Stimulated activated CD8-positive, alpha-beta memory T cell treated with anti-CD3 and anti-CD28 coated beads, Interleukin-4, amount 100 ng/mL, for 48 hours (primary cell): ENCODE measurements around the gene MLLT11.
A peak's percentile ranks its signal among the peaks of the same experiment; 100 is the strongest.
"Not testable (repeated sequence)": the region's sequence is repeated elsewhere in the genome, so short reads cannot be mapped to it uniquely, and the experiment has no call there.

Source experiments
- DNase-seq: peaks from one replicate; pipeline ENCODE4 v3.0.0-alpha.2; 2020

Gene MLLT11

DNA sequence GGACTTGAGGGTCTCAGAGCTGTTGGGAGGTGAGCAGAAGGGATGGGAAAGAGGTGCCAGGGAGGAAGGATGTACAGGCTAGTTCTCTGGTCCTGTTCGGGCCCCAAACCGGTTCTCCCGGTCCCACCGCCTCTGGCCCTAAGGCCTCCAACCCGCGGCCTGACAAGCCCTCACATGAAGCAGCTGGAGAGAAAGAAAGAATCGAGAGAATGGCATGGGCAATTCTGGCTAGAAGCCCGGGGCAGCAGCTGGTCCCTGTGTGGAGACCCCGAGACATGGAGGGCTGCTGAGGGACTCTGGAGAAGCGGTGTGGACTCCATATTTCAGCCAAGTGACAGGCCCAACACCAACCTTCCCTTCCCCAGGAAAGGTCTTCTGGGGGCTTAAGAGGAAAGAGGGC, 1.5 kb upstream of the MLLT11 start:
- DNase-seq = peak; percentile 44

- DNase-seq = peak; percentile 87
These were observed 839 bp upstream of the MLLT11 start, which contains the start of gene CDC42SE1 for GRCh38 chr1:151059109-151060006. CDC42SE1 (minus strand) TSS chr1:151059622; CDS start chr1:151055730, 3,892 bp downstream.

GRCh38 chr1:151060657-151061421, 642 bp downstream of the MLLT11 start:
- no peak for DNase-seq

DNA sequence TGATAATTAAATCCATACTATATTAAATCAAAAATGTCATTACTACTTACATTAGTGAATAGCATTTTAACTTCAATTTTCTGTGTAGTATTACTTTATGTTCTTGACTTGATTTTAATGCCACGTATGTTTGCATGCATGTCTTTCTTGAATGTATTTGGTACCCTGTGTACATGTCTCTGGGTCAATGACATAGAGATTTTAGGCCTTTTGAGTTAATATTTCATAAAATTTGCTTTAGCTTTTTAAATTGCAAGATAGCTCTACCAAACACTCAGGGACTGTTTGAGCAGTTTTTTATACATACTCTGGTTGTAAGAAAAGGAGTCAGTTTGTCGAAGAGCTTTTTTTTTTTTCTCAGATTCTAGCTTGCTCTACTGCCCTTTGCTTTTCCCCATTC, 1.5 kb downstream of the MLLT11 start:
- DNase-seq = no peak

DNA sequence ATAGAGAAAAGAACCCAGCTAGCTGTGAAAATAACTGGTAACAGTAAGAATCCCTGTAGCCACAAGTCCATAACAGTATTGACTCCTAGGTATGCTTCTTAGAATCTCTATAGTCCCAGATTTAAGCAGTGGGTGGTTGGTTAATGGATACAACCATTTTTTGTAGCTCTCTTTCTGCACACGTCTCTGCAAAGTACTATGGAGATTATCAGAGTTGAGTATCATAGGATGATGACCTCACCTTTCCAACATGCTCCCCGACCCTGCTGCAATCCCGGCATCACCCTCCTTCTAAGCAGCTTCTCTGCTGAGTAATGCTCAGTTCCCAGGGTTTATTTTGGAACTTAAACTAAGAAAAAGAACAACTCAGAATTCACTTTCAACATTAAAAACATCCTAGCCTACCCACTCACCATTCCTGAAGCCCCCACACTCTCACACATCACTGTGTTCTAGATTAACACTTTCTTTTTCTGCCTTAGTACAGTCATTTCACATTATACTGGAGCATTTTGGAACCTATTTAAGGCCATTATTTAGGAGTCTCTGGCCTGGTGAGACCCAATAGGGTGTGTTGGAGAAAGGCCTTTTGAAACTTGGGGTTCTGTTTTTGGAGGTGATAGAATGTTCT, 2.7 kb downstream of the MLLT11 start:
- no peak for DNase-seq

DNA sequence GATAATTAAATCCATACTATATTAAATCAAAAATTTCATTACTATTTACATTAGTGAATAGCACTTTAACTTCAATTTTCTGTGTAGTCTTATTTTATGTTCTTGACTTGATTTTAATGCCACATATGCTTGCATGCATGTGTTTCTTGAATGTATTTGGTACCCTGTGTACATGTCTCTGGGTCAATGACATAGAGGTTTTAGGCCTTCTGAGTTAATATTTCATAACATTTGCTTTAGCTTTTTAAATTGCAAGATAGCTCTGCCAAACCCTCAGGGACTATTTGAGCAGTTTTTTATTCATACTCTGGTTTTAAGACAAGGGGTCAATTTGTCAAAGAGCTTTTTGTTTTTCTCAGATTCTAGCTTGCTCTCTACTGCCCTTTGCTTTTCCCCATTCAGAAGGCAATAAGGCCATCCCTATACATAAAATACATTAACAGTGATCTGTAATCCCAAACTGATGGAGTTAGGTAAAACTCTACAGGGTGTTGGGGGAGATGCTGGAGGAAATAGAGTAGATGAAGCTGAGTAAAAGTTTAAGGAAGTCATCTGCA, 5.0 kb downstream of the MLLT11 start:
- DNase-seq = no peak

- DNase-seq = no peak
These were observed 7.0 kb downstream of the MLLT11 start for GRCh38 chr1:151067185-151067584.

- no peak for DNase-seq
These were observed 8.9 kb downstream of the MLLT11 start for GRCh38 chr1:151069103-151069486.

- DNase-seq = peak; percentile 96
These were observed 10.5 kb downstream of the MLLT11 start, which contains the start of gene GABPB2 for GRCh38 chr1:151070474-151071276. GABPB2 (plus strand) TSS chr1:151070761; CDS start chr1:151088190, 17,429 bp downstream.

DNA sequence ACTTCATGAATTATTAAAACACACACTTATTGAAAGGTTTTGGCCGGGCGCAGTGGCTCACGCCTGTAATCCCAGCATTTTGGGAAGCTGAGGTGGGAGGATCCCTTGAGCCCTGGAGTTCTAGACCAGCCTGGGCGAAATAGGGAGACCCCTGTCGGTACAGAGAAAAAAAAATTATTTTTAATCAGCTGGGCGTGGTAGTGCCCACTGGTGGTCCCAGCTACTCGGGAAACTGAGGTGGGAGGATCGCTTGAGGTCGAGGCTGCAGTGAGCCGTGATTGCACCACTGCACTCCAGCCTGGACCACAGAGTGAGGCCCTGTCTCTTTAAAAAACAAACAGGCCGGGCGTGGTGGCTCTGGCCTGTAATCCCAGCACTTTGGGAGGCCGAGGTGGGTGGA, 12.0 kb downstream of the MLLT11 start:
- DNase-seq = no peak

DNA sequence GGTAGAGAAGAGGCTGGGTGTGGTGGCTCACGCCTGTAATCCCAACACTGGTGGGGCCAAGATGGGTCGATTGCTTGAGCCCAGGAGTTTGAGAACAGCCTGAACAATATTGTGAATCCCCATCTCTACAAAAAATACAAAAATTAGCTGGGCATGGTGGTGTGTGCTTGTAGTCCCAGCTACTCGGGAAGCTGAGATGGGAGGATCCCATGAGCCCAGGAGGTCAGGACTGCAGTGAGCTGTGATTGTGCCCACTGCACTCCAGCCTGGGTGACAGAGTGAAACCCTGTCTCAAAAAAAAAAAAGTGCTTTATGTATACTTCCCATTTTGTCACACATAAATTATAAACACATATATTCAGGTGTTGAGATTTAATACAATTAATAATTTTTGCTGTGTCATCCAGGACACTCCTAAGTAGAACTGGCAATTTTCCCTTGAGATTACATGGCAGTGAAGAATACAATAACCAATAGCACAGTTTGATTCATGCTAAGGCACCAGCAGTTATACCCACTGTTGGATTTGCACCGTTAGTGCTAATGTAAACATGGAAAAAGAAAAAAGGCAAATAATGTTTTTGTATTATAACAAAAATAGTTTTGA, 25.9 kb downstream of the MLLT11 start:
- no peak for DNase-seq

DNA sequence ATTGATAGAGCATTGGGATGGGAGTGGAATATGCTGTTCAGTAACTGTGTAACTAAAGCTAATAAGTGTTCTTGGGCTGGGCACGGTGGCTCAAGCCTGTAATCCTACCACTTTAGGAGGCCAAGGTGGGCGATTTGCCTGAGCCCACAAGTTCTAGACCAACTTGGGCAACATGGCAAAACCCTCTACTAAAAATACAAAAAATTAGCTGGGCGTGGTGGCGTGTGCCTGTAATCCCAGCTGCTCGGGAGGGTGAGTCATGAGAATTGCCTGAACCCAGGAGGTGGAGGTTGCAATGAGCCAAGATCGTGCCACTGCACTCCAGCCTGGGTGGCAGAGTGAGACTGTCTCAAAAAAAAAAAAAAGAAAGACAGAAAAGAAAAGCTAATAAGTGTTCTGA, 37.2 kb downstream of the MLLT11 start:
- not testable (repeated sequence) for DNase-seq

- no peak for DNase-seq
These were observed 37.9 kb downstream of the MLLT11 start for GRCh38 chr1:151098126-151098525.

DNA sequence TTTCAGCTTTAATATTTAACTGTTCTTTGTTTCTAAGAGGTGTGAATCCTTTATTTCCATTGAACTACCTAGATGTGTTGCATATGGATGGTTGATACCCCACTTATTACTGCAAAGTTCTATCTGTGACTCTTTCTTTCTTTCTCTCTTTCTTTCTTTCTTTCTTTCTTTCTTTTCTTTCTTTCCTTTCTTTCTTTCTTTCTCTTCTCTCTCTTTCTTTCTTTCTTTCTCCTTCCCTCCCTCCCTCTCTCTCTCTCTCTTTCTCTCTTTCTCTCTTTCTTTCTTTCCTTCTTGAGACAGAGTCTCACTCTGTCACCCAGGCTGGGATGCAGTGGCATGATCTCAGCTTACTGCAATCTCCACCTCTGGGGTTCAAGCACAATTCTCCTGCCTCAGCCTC, 44.4 kb downstream of the MLLT11 start:
- DNase-seq = no peak

DNA sequence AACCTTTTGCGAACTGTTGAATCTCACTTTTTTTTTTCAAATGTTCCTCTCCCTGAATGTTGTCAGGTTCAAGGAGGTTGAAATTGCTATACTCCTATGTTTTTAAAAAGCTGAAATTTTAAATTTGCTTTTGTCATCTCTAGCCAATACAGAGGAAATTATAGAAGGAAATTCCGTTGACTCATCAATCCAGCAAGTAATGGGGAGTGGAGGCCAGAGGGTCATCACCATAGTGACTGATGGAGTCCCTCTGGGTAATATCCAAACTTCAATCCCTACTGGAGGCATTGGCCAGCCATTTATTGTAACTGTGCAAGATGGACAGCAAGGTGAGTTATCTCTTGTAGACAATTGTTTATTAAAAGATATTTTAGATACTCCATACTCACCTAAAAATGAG, 46.7 kb downstream of the MLLT11 start:
- DNase-seq = no peak

DNA sequence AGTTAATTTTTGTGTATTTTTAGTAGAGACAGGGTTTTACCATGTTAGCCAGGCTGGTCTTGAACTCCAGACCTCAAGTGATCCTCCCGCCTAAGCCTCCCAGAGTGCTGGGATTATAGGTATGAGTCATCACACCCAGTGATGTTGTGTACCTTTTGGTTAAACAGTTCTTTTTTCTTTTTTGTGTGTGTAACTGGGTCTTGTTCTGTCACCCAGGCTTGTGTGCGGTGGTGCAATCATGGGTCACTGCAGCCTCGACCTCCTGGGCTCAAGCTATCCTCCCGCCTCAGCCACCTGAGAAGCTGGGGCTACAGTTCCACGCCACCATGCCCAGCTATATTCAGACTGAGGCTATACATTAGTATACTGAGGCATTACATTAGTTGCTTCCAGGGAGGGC, 48.1 kb downstream of the MLLT11 start:
- DNase-seq = no peak

GRCh38 chr1:151113877-151114276, 53.7 kb downstream of the MLLT11 start:
- no peak for DNase-seq
